H1 (cell line): ENCODE results near the gene AK8. TPM values are rescaled to one million over a fixed set of nuclear protein-coding genes. Genes with fewer than 3 reads are reported as not detected.

Experiments used
- CTCF ChIA-PET: fragments of 300-600 bp; sonication (Branson Sonifier 250); formaldehyde crosslinking; loops from one replicate; lab custom pipeline; 2021; ENCODE audit not compliant: partially characterized antibody; lab: Charles Lee
- POLR2A ChIA-PET: fragments of 300-600 bp; sonication (Branson Sonifier 250); formaldehyde crosslinking; loops from one replicate; lab custom pipeline; 2021; ENCODE audit warnings: inconsistent platforms; ENCODE audit not compliant: partially characterized antibody; lab: Charles Lee
- DNase-seq, 2 experiments: peaks; one replicate each; pipeline versions ENCODE4 v3.0.0 to v3.0.0-alpha.2; 2010 to 2022; ENCODE audit warnings: low spot score in 2 of 2, low read depth in 1 of 2, mixed read lengths in 1 of 2
- FAIRE-seq: peaks from 2 replicates; lab custom pipeline; 2011; peaks lifted over from hg19 to GRCh38; lab: Jason Lieb, UNC
- H2AFZ ChIP-seq: 2 replicates; pipeline ENCODE4 v1.8.1; 2012; ENCODE audit warnings: low read length, inconsistent platforms
- H2AK5ac ChIP-seq: 2 replicates; pipeline ENCODE4 v1.6.1; 2013; ENCODE audit warnings: low read depth, low read length
- H2BK120ac ChIP-seq: replicated peaks from 2 replicates; pipeline ENCODE3; 2013; ENCODE audit warnings: low read depth, low read length, inconsistent platforms
- H2BK12ac ChIP-seq: 2 replicates; pipeline ENCODE4 v1.6.1; 2013; ENCODE audit warnings: low read depth, low read length
- H2BK15ac ChIP-seq: 2 replicates; pipeline ENCODE4 v1.6.1; 2013; ENCODE audit warnings: low read length
- H2BK20ac ChIP-seq: 2 replicates; pipeline ENCODE4 v1.6.1; 2013; ENCODE audit warnings: low read length
- H2BK5ac ChIP-seq: 2 replicates; pipeline ENCODE4 v1.6.1; 2013; ENCODE audit warnings: low read depth, low read length
- H3K14ac ChIP-seq: 2 replicates; pipeline ENCODE4 v1.6.1; 2013; ENCODE audit warnings: inconsistent platforms; ENCODE audit not compliant: insufficient read length
- H3K18ac ChIP-seq: 2 replicates; pipeline ENCODE4 v1.6.1; 2013; ENCODE audit warnings: low read length; ENCODE audit errors: extremely low read depth
- H3K23ac ChIP-seq: 2 replicates; pipeline ENCODE4 v1.6.1; 2013; ENCODE audit warnings: inconsistent platforms; ENCODE audit not compliant: insufficient read length
- H3K23me2 ChIP-seq: 2 replicates; pipeline ENCODE4 v1.6.1; 2013; ENCODE audit warnings: low read depth, low read length
- H3K27ac ChIP-seq: 2 replicates; pipeline ENCODE4 v1.6.1; 2011; ENCODE audit warnings: low read depth, low read length, inconsistent platforms
- H3K27me3 ChIP-seq, 4 experiments: replicated peaks in 1 of 4; 1 replicate in 1 of 4; 2 replicates in 3 of 4; pipeline versions ENCODE4 v1.6.1 to v1.8.1; 2011 to 2013; ENCODE audit warnings: low read length in 3 of 4, mild to moderate bottlenecking in 3 of 4, inconsistent platforms in 2 of 4, mixed read lengths in 2 of 4, moderate library complexity in 1 of 4; ENCODE audit not compliant: control insufficient read depth in 3 of 4, insufficient read depth in 3 of 4; ENCODE audit errors: extremely low read depth in 1 of 4
- H3K36me3 ChIP-seq, 4 experiments: 2 replicates each; pipeline versions ENCODE4 v1.6.1 to v1.8.1; 2011 to 2013; ENCODE audit warnings: mild to moderate bottlenecking in 4 of 4, low read length in 3 of 4, moderate library complexity in 2 of 4, control low read depth in 1 of 4, inconsistent platforms in 1 of 4; ENCODE audit not compliant: insufficient read depth in 4 of 4, control insufficient read depth in 2 of 4
- H3K4ac ChIP-seq: replicated peaks from 2 replicates; pipeline ENCODE3; 2013; ENCODE audit warnings: low read length, low read depth, mixed read lengths, inconsistent platforms; ENCODE audit not compliant: insufficient read length
- H3K4me1 ChIP-seq, 4 experiments: replicated peaks in 1 of 4; 1 replicate in 1 of 4; 2 replicates in 3 of 4; pipeline versions ENCODE4 v1.6.1 to v1.8.1; 2011 to 2013; ENCODE audit warnings: low read length in 3 of 4, inconsistent platforms in 2 of 4, mixed read lengths in 1 of 4; ENCODE audit not compliant: insufficient read depth in 4 of 4, control insufficient read depth in 3 of 4
- H3K4me2 ChIP-seq, 2 experiments: 2 replicates each; pipeline versions ENCODE4 v1.6.1 to v1.8.1; 2011 to 2013; ENCODE audit warnings: low read depth in 2 of 2, low read length in 2 of 2, control low read depth in 1 of 2, inconsistent platforms in 1 of 2, mild to moderate bottlenecking in 1 of 2; ENCODE audit not compliant: insufficient read depth in 1 of 2
- H3K4me3 ChIP-seq, 4 experiments: fragments of 200-600, 300-600 bp in 1 of 4; sonication (generic), shearing (Covaris generic), sonication (Bioruptor Twin) in 1 of 4; 2 replicates each; pipeline versions ENCODE4 v1.5.1 to v1.8.1; 2011 to 2016; ENCODE audit warnings: low read length in 4 of 4, low read depth in 3 of 4, control low read depth in 2 of 4, inconsistent platforms in 2 of 4, mild to moderate bottlenecking in 2 of 4, mixed read lengths in 1 of 4, moderate library complexity in 1 of 4; ENCODE audit not compliant: insufficient read depth in 2 of 4; ENCODE audit errors: extremely low read depth in 1 of 4
- H3K56ac ChIP-seq: replicated peaks from 2 replicates; pipeline ENCODE3; 2013; ENCODE audit warnings: low read depth, mild to moderate bottlenecking, mixed read lengths, low read length, inconsistent platforms; ENCODE audit not compliant: insufficient read length
- H3K79me1 ChIP-seq: 2 replicates; pipeline ENCODE4 v1.6.1; 2013; ENCODE audit warnings: low read depth, low read length, control low read depth
- H3K79me2 ChIP-seq, 2 experiments: 2 replicates each; pipeline versions ENCODE4 v1.6.1 to v1.8.1; 2012 to 2013; ENCODE audit warnings: low read length in 2 of 2, mild to moderate bottlenecking in 2 of 2, inconsistent platforms in 1 of 2; ENCODE audit not compliant: insufficient read depth in 2 of 2, control insufficient read depth in 1 of 2
- H3K9ac ChIP-seq, 4 experiments: replicated peaks in 1 of 4; 1 replicate in 1 of 4; 2 replicates in 3 of 4; pipeline versions ENCODE4 v1.6.1 to v1.8.1; 2011 to 2013; ENCODE audit warnings: low read depth in 3 of 4, low read length in 3 of 4, control low read depth in 2 of 4, mild to moderate bottlenecking in 2 of 4, moderate library complexity in 2 of 4, inconsistent platforms in 1 of 4; ENCODE audit errors: extremely low read depth in 1 of 4
- H3K9me3 ChIP-seq, 2 experiments: 2 replicates each; pipeline versions ENCODE4 v1.6.1 to v1.8.1; 2012 to 2013; ENCODE audit warnings: mild to moderate bottlenecking in 2 of 2, moderate library complexity in 2 of 2, control low read depth in 1 of 2, inconsistent platforms in 1 of 2, low read depth in 1 of 2, low read length in 1 of 2, mixed read lengths in 1 of 2; ENCODE audit not compliant: insufficient read depth in 2 of 2
- H4K20me1 ChIP-seq, 2 experiments: replicated peaks in 1 of 2; 2 replicates each; pipeline versions ENCODE3 to v1.8.1; 2011 to 2013; ENCODE audit warnings: inconsistent platforms in 2 of 2, low read length in 2 of 2, mild to moderate bottlenecking in 1 of 2; ENCODE audit not compliant: insufficient read depth in 2 of 2, control insufficient read depth in 1 of 2
- H4K5ac ChIP-seq: 2 replicates; pipeline ENCODE4 v1.6.1; 2013; ENCODE audit warnings: low read length, low read depth, mixed read lengths, inconsistent platforms; ENCODE audit not compliant: insufficient read length
- H4K8ac ChIP-seq: 2 replicates; pipeline ENCODE4 v1.8.0; 2013; ENCODE audit warnings: mild to moderate bottlenecking, moderate library complexity, low read length, inconsistent platforms; ENCODE audit not compliant: insufficient read depth; ENCODE audit errors: extremely low read depth
- H4K91ac ChIP-seq: replicated peaks from 2 replicates; pipeline ENCODE3; 2013; ENCODE audit warnings: low read length, mixed read lengths, inconsistent platforms; ENCODE audit not compliant: insufficient read length
- KDM1A ChIP-seq: fragments of 200-600, 300-600 bp; sonication (generic); IDR thresholded peaks from 2 replicates; pipeline ENCODE4 v1.7.1; 2016; ENCODE audit warnings: mild to moderate bottlenecking, low read length, borderline replicate concordance
- TAF1 ChIP-seq: IDR thresholded peaks from 2 replicates; pipeline ENCODE4 v1.6.1; 2011; ENCODE audit warnings: mild to moderate bottlenecking, low read depth, low read length
- WGBS, 2 experiments: shearing (Covaris generic) in 1 of 2; methylation state at CpG; one replicate each; pipeline versions ENCODE4 v1.1.6 to v1.1.7; 2013 to 2015; ENCODE audit warnings: low lambda C conversion rate in 2 of 2, mixed read lengths in 2 of 2, inconsistent platforms in 1 of 2, low coverage in 1 of 2, missing lambda C conversion rate in 1 of 2; ENCODE audit not compliant: insufficient replicate concordance in 2 of 2, insufficient coverage in 1 of 2, insufficient read length in 1 of 2; ENCODE audit errors: extremely low coverage in 1 of 2, missing lambda C conversion rate in 1 of 2; 5-methylcytosine and 5-hydroxymethylcytosine counted together
- polyA plus RNA-seq, 7 experiments: library from polyadenylated mRNA; depleted of rRNA in 3 of 7; stranded (reverse) in 5 of 7; unstranded in 2 of 7; fragments of >200 nt in 5 of 7; fragments of 200-250 nt in 2 of 7; gene quantifications; 1 replicate in 5 of 7; 2 replicates in 1 of 7; 4 replicates in 1 of 7; pipeline versions ENCODE4 v1.2.1 to v1.2.3, GENCODE V29; 2011 to 2013; ENCODE audit warnings: missing spikeins in 2 of 7, mixed read lengths in 2 of 7
- total RNA-seq: library from RNA; stranded (reverse); fragmentation: NEBNext Ultra II Directional; extraction: Animal tissue kit (Norgen Biotek cat#: 25700); gene quantifications from 2 replicates; pipeline ENCODE4 v1.2.1, GENCODE V29; 2021

Gene AK8
- total and polyA plus RNA-seq, 2 of the 8 experiments (the other 6 are each of a cell fraction or from before 2014, with no cell fraction given): 0.35 to 0.48 TPM

DNA sequence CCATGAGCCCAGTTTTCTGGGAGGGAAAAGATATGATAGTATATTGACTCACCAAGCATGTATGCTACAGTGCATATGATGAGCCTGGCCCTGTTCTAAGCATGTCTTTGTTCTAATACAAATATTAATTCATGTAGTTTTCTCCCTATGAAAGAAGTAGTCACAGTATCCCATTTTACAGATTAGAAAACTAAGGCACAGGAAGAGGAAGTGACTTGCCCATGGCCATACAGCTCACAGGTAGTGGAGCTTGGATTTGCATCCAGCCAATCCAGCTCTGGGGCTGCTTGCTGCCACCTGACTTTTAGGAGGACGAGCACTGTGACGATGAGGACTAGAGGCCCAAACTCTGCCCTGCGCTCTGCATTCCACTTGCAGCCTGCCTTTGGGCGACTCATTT lies 76.4 kb downstream of the AK8 start:
- Histone ChIP-seq H4K8ac (no peak overlapping the region), H3K36me3 (no peaks in the 10 kb centered on the region), H3K23me2 (peaks cover 3% of the 10 kb centered on the region; the same call in 1 of the 2 replicates), H3K27ac (no peak overlapping the region), H3K9me3 (no peaks in the 10 kb centered on the region), H3K56ac (no peak overlapping the region), H4K91ac (no peak overlapping the region), H3K14ac (no peak overlapping the region), H3K4me2 (no peak overlapping the region), H3K18ac (no peak overlapping the region), H3K23ac (no peak overlapping the region), H3K79me1 (no peaks in the 10 kb centered on the region), H2BK20ac (no peak overlapping the region), H3K4me1 (peaks cover 0 to 8% (median 0%) of the 10 kb centered on the region in 4 experiments; a peak in 5 of 7 replicates), H2BK15ac (no peak overlapping the region), H4K5ac (no peak overlapping the region)
- DNase-seq: no peak
- FAIRE-seq: no peak
- TF ChIP-seq KDM1A: 0 out of 2 replicates have a peak, but pooled peaks have one; percentile 19
- no peak for TF ChIP-seq TAF1
- TF ChIP-seq, all 59 proteins: peak for 1
- CTCF ChIA-PET: interaction anchor here (1.3 to 1.6 kb wide), 4 partner anchors 11 to 107 kb away, joined by 3 to 4 read pairs (median 4); no protein-coding TSS in a partner anchor
- no peak overlapping the region for H3K9ac ChIP-seq
- H2AK5ac ChIP-seq: no peak overlapping the region
- H2BK12ac ChIP-seq: no peak overlapping the region
- peaks cover 0 to 6% of the 10 kb centered on the region in 2 experiments for H4K20me1 ChIP-seq
- no peak overlapping the region for H3K4me3 ChIP-seq
- 88% methylated on average over 4 of the region's 4 CpGs; no CpG with 5 or more reads in 1 of the 2 experiments for WGBS, 2 experiments
- POLR2A ChIA-PET: no interaction called here
- H3K79me2 ChIP-seq: no peaks in the 10 kb centered on the region
- H3K27me3 ChIP-seq: peaks cover 0 to 25% (median 16%) of the 10 kb centered on the region in 4 experiments; a peak in 5 of 7 replicates
- no peak overlapping the region for H2BK5ac ChIP-seq
- H3K4ac ChIP-seq: no peak overlapping the region
- H2BK120ac ChIP-seq: no peak overlapping the region
- no peak overlapping the region for H2AFZ ChIP-seq
